ENCODE results near the gene OGA. TPM values are rescaled to one million over a fixed set of nuclear protein-coding genes. Genes with fewer than 3 reads are reported as not detected.

Gene OGA
- total and polyA plus RNA-seq, 9 of the 15 experiments (the other 6 are each of a cell fraction or from before 2014, with no cell fraction given), result 13.5 to 73.5 (median 59.5) TPM

DNA sequence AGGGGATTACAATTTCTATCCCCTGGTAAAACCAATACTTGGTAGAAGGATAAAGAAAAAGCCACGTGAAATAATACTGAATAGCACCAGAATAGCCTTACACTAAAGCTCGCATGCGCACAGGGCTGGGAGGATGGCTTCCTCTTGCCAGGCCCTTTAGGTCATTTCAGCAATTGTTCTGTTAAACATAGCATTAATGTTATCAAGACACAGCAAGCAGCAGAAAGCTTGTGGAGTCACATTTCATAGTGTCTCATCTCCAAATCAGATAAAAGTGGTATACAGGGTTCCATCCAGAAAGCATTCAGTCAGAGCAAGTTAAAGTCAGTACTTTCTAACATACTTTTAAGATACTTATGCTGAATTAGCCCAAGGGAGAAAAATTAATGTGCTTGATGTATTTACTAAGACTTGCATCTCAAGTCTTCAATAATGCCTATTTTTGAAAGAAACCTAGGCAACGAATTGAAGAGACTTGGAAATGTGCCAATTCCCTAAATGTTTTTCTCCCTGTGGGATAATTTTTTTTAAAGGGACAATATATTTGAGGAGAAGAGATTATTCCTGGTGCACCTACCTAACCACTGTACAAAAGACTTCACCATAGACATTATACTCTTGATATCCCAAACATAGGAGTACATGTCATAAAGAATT, 20.7 kb downstream of the OGA start (continued):
- TF ChIP-seq PRMT5 (CRISPR knock-in tag; IDR thresholded peaks at IDR 0.05) (no peak), ZNF75A (CRISPR knock-in tag; IDR thresholded peaks at IDR 0.05) (no peak), POLR2B (IDR thresholded peaks at IDR 0.05; ENCODE audit: low read depth, partially characterized antibody) (no peak), ZNF146 (CRISPR knock-in tag; IDR thresholded peaks at IDR 0.05; ENCODE audit: unreplicated experiment) (no peak), GATA2 (CRISPR knock-in tag; IDR thresholded peaks at IDR 0.05) (peak; percentile 58), CBFA2T2 (conservative IDR thresholded peaks at IDR 0.05) (0 out of 2 replicates have a peak, but pooled peaks have one; percentile 19), HDGF (IDR thresholded peaks at IDR 0.05) (no peak), ZNF133 (CRISPR knock-in tag; IDR thresholded peaks at IDR 0.05) (no peak), ZNF780A (CRISPR knock-in tag; IDR thresholded peaks at IDR 0.05) (no peak), MIER1 (IDR thresholded peaks at IDR 0.05; ENCODE audit: low read depth) (no peak), ZNF695 (CRISPR knock-in tag; IDR thresholded peaks at IDR 0.05) (no peak), MEIS2 (IDR thresholded peaks at IDR 0.05; ENCODE audit: partially characterized antibody) (peak; percentile 16), CBFA2T3 (IDR thresholded peaks at IDR 0.05) (peak; percentile 50), EP300 (IDR thresholded peaks at IDR 0.05; ENCODE audit: low read length) (peak; percentile 55), TCF3 (CRISPR knock-in tag; IDR thresholded peaks at IDR 0.05) (peak; percentile 67)
- TF ChIP-seq, protein P1, sequence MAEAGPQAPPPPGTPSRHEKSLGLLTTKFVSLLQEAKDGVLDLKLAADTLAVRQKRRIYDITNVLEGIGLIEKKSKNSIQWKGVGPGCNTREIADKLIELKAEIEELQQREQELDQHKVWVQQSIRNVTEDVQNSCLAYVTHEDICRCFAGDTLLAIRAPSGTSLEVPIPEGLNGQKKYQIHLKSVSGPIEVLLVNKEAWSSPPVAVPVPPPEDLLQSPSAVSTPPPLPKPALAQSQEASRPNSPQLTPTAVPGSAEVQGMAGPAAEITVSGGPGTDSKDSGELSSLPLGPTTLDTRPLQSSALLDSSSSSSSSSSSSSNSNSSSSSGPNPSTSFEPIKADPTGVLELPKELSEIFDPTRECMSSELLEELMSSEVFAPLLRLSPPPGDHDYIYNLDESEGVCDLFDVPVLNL (CRISPR knock-in tag; IDR thresholded peaks at IDR 0.05; ENCODE audit: low read depth), result no peak
- TF ChIP-seq, protein P2, sequence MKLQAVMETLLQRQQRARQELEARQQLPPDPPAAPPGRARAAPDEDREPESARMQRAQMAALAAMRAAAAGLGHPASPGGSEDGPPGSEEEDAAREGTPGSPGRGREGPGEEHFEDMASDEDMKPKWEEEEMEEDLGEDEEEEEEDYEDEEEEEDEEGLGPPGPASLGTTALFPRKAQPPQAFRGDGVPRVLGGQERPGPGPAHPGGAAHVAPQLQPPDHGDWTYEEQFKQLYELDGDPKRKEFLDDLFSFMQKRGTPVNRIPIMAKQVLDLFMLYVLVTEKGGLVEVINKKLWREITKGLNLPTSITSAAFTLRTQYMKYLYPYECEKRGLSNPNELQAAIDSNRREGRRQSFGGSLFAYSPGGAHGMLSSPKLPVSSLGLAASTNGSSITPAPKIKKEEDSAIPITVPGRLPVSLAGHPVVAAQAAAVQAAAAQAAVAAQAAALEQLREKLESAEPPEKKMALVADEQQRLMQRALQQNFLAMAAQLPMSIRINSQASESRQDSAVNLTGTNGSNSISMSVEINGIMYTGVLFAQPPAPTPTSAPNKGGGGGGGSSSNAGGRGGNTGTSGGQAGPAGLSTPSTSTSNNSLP (IDR thresholded peaks at IDR 0.05; ENCODE audit: borderline replicate concordance, low read depth, low read length), result peak; percentile 42; the same call in 1 of the 2 replicates
- TF ChIP-seq, protein P3, sequence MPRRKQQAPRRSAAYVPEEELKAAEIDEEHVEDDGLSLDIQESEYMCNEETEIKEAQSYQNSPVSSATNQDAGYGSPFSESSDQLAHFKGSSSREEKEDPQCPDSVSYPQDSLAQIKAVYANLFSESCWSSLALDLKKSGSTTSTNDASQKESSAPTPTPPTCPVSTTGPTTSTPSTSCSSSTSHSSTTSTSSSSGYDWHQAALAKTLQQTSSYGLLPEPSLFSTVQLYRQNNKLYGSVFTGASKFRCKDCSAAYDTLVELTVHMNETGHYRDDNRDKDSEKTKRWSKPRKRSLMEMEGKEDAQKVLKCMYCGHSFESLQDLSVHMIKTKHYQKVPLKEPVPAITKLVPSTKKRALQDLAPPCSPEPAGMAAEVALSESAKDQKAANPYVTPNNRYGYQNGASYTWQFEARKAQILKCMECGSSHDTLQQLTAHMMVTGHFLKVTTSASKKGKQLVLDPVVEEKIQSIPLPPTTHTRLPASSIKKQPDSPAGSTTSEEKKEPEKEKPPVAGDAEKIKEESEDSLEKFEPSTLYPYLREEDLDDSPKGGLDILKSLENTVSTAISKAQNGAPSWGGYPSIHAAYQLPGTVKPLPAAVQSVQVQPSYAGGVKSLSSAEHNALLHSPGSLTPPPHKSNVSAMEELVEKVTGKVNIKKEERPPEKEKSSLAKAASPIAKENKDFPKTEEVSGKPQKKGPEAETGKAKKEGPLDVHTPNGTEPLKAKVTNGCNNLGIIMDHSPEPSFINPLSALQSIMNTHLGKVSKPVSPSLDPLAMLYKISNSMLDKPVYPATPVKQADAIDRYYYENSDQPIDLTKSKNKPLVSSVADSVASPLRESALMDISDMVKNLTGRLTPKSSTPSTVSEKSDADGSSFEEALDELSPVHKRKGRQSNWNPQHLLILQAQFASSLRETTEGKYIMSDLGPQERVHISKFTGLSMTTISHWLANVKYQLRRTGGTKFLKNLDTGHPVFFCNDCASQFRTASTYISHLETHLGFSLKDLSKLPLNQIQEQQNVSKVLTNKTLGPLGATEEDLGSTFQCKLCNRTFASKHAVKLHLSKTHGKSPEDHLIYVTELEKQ (CRISPR knock-in tag; IDR thresholded peaks at IDR 0.05), result no peak
- TF ChIP-seq, protein P4, sequence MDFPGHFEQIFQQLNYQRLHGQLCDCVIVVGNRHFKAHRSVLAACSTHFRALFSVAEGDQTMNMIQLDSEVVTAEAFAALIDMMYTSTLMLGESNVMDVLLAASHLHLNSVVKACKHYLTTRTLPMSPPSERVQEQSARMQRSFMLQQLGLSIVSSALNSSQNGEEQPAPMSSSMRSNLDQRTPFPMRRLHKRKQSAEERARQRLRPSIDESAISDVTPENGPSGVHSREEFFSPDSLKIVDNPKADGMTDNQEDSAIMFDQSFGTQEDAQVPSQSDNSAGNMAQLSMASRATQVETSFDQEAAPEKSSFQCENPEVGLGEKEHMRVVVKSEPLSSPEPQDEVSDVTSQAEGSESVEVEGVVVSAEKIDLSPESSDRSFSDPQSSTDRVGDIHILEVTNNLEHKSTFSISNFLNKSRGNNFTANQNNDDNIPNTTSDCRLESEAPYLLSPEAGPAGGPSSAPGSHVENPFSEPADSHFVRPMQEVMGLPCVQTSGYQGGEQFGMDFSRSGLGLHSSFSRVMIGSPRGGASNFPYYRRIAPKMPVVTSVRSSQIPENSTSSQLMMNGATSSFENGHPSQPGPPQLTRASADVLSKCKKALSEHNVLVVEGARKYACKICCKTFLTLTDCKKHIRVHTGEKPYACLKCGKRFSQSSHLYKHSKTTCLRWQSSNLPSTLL (IDR thresholded peaks at IDR 0.05), result no peak
- TF ChIP-seq, protein P5, sequence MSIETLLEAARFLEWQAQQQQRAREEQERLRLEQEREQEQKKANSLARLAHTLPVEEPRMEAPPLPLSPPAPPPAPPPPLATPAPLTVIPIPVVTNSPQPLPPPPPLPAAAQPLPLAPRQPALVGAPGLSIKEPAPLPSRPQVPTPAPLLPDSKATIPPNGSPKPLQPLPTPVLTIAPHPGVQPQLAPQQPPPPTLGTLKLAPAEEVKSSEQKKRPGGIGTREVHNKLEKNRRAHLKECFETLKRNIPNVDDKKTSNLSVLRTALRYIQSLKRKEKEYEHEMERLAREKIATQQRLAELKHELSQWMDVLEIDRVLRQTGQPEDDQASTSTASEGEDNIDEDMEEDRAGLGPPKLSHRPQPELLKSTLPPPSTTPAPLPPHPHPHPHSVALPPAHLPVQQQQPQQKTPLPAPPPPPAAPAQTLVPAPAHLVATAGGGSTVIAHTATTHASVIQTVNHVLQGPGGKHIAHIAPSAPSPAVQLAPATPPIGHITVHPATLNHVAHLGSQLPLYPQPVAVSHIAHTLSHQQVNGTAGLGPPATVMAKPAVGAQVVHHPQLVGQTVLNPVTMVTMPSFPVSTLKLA (conservative IDR thresholded peaks at IDR 0.05), result 0 out of 4 replicates have a peak, but pooled peaks of 1 of the 2 experiments have one; percentile 22

Data from K562 (cell line).